Measurements from ENCODE around the gene MOB3B.

Gene MOB3B

GRCh38 chr9:27367175-27367798 lies 162.3 kb downstream of the MOB3B start:
- Histone ChIP-seq H3K36me3 (ENCODE audit: control insufficient read depth in 5 of 5, insufficient read depth in 5 of 5, low read length in 5 of 5) (no peaks in the 10 kb centered on the region), H3K4me3 (ENCODE audit: low read depth in 1 of 5, low read length in 5 of 5) (peak overlapping the region in 2 of 5 donors; percentile 4 to 6), H3K27ac (ENCODE audit: low read depth, low read length) (no peak overlapping the region), H3K9ac (ENCODE audit: low read length in 5 of 5) (no peak overlapping the region), H3K27me3 (ENCODE audit: control insufficient read depth in 5 of 5, insufficient read depth in 4 of 5, low read length in 5 of 5) (no peaks in the 10 kb centered on the region), H3K9me3 (ENCODE audit: control insufficient read depth in 5 of 5, low read length in 5 of 5) (no peaks in the 10 kb centered on the region), H3K4me1 (ENCODE audit: control insufficient read depth in 5 of 5, insufficient read depth in 5 of 5, low read length in 5 of 5) (peaks cover 2 to 41% (median 34%) of the 10 kb centered on the region in 5 donors)

GRCh38 chr9:27365707-27366376 lies 163.8 kb downstream of the MOB3B start:
- Histone ChIP-seq H3K27me3 (ENCODE audit: control insufficient read depth in 5 of 5, insufficient read depth in 4 of 5, low read length in 5 of 5) (no peaks in the 10 kb centered on the region), H3K9me3 (ENCODE audit: control insufficient read depth in 5 of 5, low read length in 5 of 5) (no peaks in the 10 kb centered on the region), H3K9ac (ENCODE audit: low read length in 5 of 5) (no peak overlapping the region), H3K36me3 (ENCODE audit: control insufficient read depth in 5 of 5, insufficient read depth in 5 of 5, low read length in 5 of 5) (no peaks in the 10 kb centered on the region), H3K4me1 (ENCODE audit: control insufficient read depth in 5 of 5, insufficient read depth in 5 of 5, low read length in 5 of 5) (peaks cover 2 to 41% (median 34%) of the 10 kb centered on the region in 5 donors), H3K4me3 (ENCODE audit: low read depth in 1 of 5, low read length in 5 of 5) (peak overlapping the region in 1 of 5 donors; percentile 23), H3K27ac (ENCODE audit: low read depth, low read length) (no peak overlapping the region)

- H3K9ac ChIP-seq (ENCODE audit: low read length in 5 of 5) = no peak overlapping the region
- H3K36me3 ChIP-seq (ENCODE audit: control insufficient read depth in 5 of 5, insufficient read depth in 5 of 5, low read length in 5 of 5) = peaks cover 0 to 5% (median 3%) of the 10 kb centered on the region in 5 donors
- peaks cover 2 to 22% (median 20%) of the 10 kb centered on the region in 5 donors for H3K4me1 ChIP-seq (ENCODE audit: control insufficient read depth in 5 of 5, insufficient read depth in 5 of 5, low read length in 5 of 5)
- H3K27me3 ChIP-seq (ENCODE audit: control insufficient read depth in 5 of 5, insufficient read depth in 4 of 5, low read length in 5 of 5) = no peaks in the 10 kb centered on the region
- no peak overlapping the region for H3K4me3 ChIP-seq (ENCODE audit: low read depth in 1 of 5, low read length in 5 of 5)
- no peak overlapping the region for H3K27ac ChIP-seq (ENCODE audit: low read depth, low read length)
- no peaks in the 10 kb centered on the region for H3K9me3 ChIP-seq (ENCODE audit: control insufficient read depth in 5 of 5, low read length in 5 of 5)
Measured at GRCh38 chr9:27362447-27363210, 167.0 kb downstream of the MOB3B start.

- H3K9me3 ChIP-seq (ENCODE audit: control insufficient read depth in 5 of 5, low read length in 5 of 5) = no peaks in the 10 kb centered on the region
- no peak overlapping the region for H3K4me3 ChIP-seq (ENCODE audit: low read depth in 1 of 5, low read length in 5 of 5)
- H3K27ac ChIP-seq (ENCODE audit: low read depth, low read length) = no peak overlapping the region
- no peaks in the 10 kb centered on the region for H3K27me3 ChIP-seq (ENCODE audit: control insufficient read depth in 5 of 5, insufficient read depth in 4 of 5, low read length in 5 of 5)
- H3K4me1 ChIP-seq (ENCODE audit: control insufficient read depth in 5 of 5, insufficient read depth in 5 of 5, low read length in 5 of 5) = peaks cover 0 to 11% (median 9%) of the 10 kb centered on the region in 5 donors
- peaks cover 0 to 7% (median 3%) of the 10 kb centered on the region in 5 donors for H3K36me3 ChIP-seq (ENCODE audit: control insufficient read depth in 5 of 5, insufficient read depth in 5 of 5, low read length in 5 of 5)
- no peak overlapping the region for H3K9ac ChIP-seq (ENCODE audit: low read length in 5 of 5)
Measured at GRCh38 chr9:27361492-27361891, 168.1 kb downstream of the MOB3B start.

- Histone ChIP-seq H3K27ac (ENCODE audit: low read depth, low read length) (no peak overlapping the region), H3K9ac (ENCODE audit: low read length in 5 of 5) (no peak overlapping the region), H3K4me1 (ENCODE audit: control insufficient read depth in 5 of 5, insufficient read depth in 5 of 5, low read length in 5 of 5) (no peaks in the 10 kb centered on the region), H3K36me3 (ENCODE audit: control insufficient read depth in 5 of 5, insufficient read depth in 5 of 5, low read length in 5 of 5) (peaks cover 0 to 7% (median 3%) of the 10 kb centered on the region in 5 donors), H3K9me3 (ENCODE audit: control insufficient read depth in 5 of 5, low read length in 5 of 5) (no peaks in the 10 kb centered on the region), H3K27me3 (ENCODE audit: control insufficient read depth in 5 of 5, insufficient read depth in 4 of 5, low read length in 5 of 5) (no peaks in the 10 kb centered on the region), H3K4me3 (ENCODE audit: low read depth in 1 of 5, low read length in 5 of 5) (no peak overlapping the region)
Measured at GRCh38 chr9:27359763-27360162, 169.9 kb downstream of the MOB3B start.

- Histone ChIP-seq H3K4me1 (ENCODE audit: control insufficient read depth in 5 of 5, insufficient read depth in 5 of 5, low read length in 5 of 5) (peaks cover 6 to 17% (median 13%) of the 10 kb centered on the region in 5 donors), H3K36me3 (ENCODE audit: control insufficient read depth in 5 of 5, insufficient read depth in 5 of 5, low read length in 5 of 5) (peaks cover 0 to 7% (median 3%) of the 10 kb centered on the region in 5 donors), H3K9me3 (ENCODE audit: control insufficient read depth in 5 of 5, low read length in 5 of 5) (peaks cover 0 to 2% (median 0%) of the 10 kb centered on the region in 5 donors), H3K27ac (ENCODE audit: low read depth, low read length) (no peak overlapping the region), H3K4me3 (ENCODE audit: low read depth in 1 of 5, low read length in 5 of 5) (no peak overlapping the region), H3K27me3 (ENCODE audit: control insufficient read depth in 5 of 5, insufficient read depth in 4 of 5, low read length in 5 of 5) (peaks cover 0 to 3% (median 0%) of the 10 kb centered on the region in 5 donors), H3K9ac (ENCODE audit: low read length in 5 of 5) (no peak overlapping the region)
Measured at GRCh38 chr9:27358007-27358406, 171.6 kb downstream of the MOB3B start.

GRCh38 chr9:27356446-27356845 lies 173.2 kb downstream of the MOB3B start:
- Histone ChIP-seq H3K4me1 (ENCODE audit: control insufficient read depth in 5 of 5, insufficient read depth in 5 of 5, low read length in 5 of 5) (peaks cover 6 to 19% (median 17%) of the 10 kb centered on the region in 5 donors), H3K27me3 (ENCODE audit: control insufficient read depth in 5 of 5, insufficient read depth in 4 of 5, low read length in 5 of 5) (peaks cover 0 to 3% (median 0%) of the 10 kb centered on the region in 5 donors), H3K27ac (ENCODE audit: low read depth, low read length) (no peak overlapping the region), H3K36me3 (ENCODE audit: control insufficient read depth in 5 of 5, insufficient read depth in 5 of 5, low read length in 5 of 5) (peaks cover 0 to 7% (median 3%) of the 10 kb centered on the region in 5 donors), H3K4me3 (ENCODE audit: low read depth in 1 of 5, low read length in 5 of 5) (no peak overlapping the region), H3K9ac (ENCODE audit: low read length in 5 of 5) (no peak overlapping the region), H3K9me3 (ENCODE audit: control insufficient read depth in 5 of 5, low read length in 5 of 5) (peaks cover 0 to 2% (median 0%) of the 10 kb centered on the region in 5 donors)

GRCh38 chr9:27355166-27355565 lies 174.4 kb downstream of the MOB3B start:
- Histone ChIP-seq H3K4me3 (ENCODE audit: low read depth in 1 of 5, low read length in 5 of 5) (no peak overlapping the region), H3K9me3 (ENCODE audit: control insufficient read depth in 5 of 5, low read length in 5 of 5) (peaks cover 0 to 2% (median 0%) of the 10 kb centered on the region in 5 donors), H3K27ac (ENCODE audit: low read depth, low read length) (no peak overlapping the region), H3K9ac (ENCODE audit: low read length in 5 of 5) (no peak overlapping the region), H3K4me1 (ENCODE audit: control insufficient read depth in 5 of 5, insufficient read depth in 5 of 5, low read length in 5 of 5) (peaks cover 6 to 28% (median 18%) of the 10 kb centered on the region in 5 donors), H3K36me3 (ENCODE audit: control insufficient read depth in 5 of 5, insufficient read depth in 5 of 5, low read length in 5 of 5) (peaks cover 0 to 7% (median 3%) of the 10 kb centered on the region in 5 donors), H3K27me3 (ENCODE audit: control insufficient read depth in 5 of 5, insufficient read depth in 4 of 5, low read length in 5 of 5) (peaks cover 0 to 3% (median 0%) of the 10 kb centered on the region in 5 donors)

- peaks cover 0 to 3% (median 0%) of the 10 kb centered on the region in 5 donors for H3K27me3 ChIP-seq (ENCODE audit: control insufficient read depth in 5 of 5, insufficient read depth in 4 of 5, low read length in 5 of 5)
- peak overlapping the region in 1 of 5 donors; percentile 91 for H3K9ac ChIP-seq (ENCODE audit: low read length in 5 of 5)
Measured at GRCh38 chr9:27353474-27354229, 176.0 kb downstream of the MOB3B start.

More at GRCh38 chr9:27353474-27354229, 176.0 kb downstream of the MOB3B start:
- H3K9me3 ChIP-seq (ENCODE audit: control insufficient read depth in 5 of 5, low read length in 5 of 5) = peaks cover 0 to 2% (median 0%) of the 10 kb centered on the region in 5 donors
- H3K36me3 ChIP-seq (ENCODE audit: control insufficient read depth in 5 of 5, insufficient read depth in 5 of 5, low read length in 5 of 5) = peaks cover 0 to 4% (median under 1%) of the 10 kb centered on the region in 5 donors
- H3K27ac ChIP-seq (ENCODE audit: low read depth, low read length) = peak overlapping the region; percentile 29
- H3K4me3 ChIP-seq (ENCODE audit: low read depth in 1 of 5, low read length in 5 of 5) = no peak overlapping the region
- peaks cover 6 to 28% (median 18%) of the 10 kb centered on the region in 5 donors for H3K4me1 ChIP-seq (ENCODE audit: control insufficient read depth in 5 of 5, insufficient read depth in 5 of 5, low read length in 5 of 5)
